Measurements from ENCODE around the gene NT5DC3.

Gene NT5DC3

GRCh38 chr12:103808239-103808880 lies 32.7 kb downstream of the NT5DC3 start:
- Histone ChIP-seq H3K36me3 (ENCODE audit: control insufficient read depth, insufficient read depth, low read length) (peaks cover 6% of the 10 kb centered on the region; the same call in 1 of the 2 replicates), H3K9ac (ENCODE audit: low read length) (no peak overlapping the region), H3K27ac (ENCODE audit: low read depth, low read length) (no peak overlapping the region), H3K9me3 (ENCODE audit: control insufficient read depth, insufficient read depth, low read depth, low read length) (no peaks in the 10 kb centered on the region), H3K4me3 (ENCODE audit: low read depth, low read length) (no peak overlapping the region), H3K27me3 (ENCODE audit: control insufficient read depth, insufficient read depth, low read length) (no peaks in the 10 kb centered on the region), H3K4me1 (ENCODE audit: control insufficient read depth, insufficient read depth, low read length) (peaks cover 9% of the 10 kb centered on the region)

- Histone ChIP-seq H3K27me3 (ENCODE audit: control insufficient read depth, insufficient read depth, low read length) (no peaks in the 10 kb centered on the region), H3K4me1 (ENCODE audit: control insufficient read depth, insufficient read depth, low read length) (peaks cover 9% of the 10 kb centered on the region), H3K9me3 (ENCODE audit: control insufficient read depth, insufficient read depth, low read depth, low read length) (no peaks in the 10 kb centered on the region), H3K36me3 (ENCODE audit: control insufficient read depth, insufficient read depth, low read length) (peaks cover 2% of the 10 kb centered on the region; the same call in 1 of the 2 replicates), H3K9ac (ENCODE audit: low read length) (no peak overlapping the region), H3K4me3 (ENCODE audit: low read depth, low read length) (no peak overlapping the region), H3K27ac (ENCODE audit: low read depth, low read length) (no peak overlapping the region)
These were observed 33.3 kb downstream of the NT5DC3 start for GRCh38 chr12:103807561-103808238.

GRCh38 chr12:103806803-103807202 lies 34.2 kb downstream of the NT5DC3 start:
- Histone ChIP-seq H3K36me3 (ENCODE audit: control insufficient read depth, insufficient read depth, low read length) (peaks cover 2% of the 10 kb centered on the region; the same call in 1 of the 2 replicates), H3K4me3 (ENCODE audit: low read depth, low read length) (no peak overlapping the region), H3K27ac (ENCODE audit: low read depth, low read length) (no peak overlapping the region), H3K27me3 (ENCODE audit: control insufficient read depth, insufficient read depth, low read length) (no peaks in the 10 kb centered on the region), H3K9me3 (ENCODE audit: control insufficient read depth, insufficient read depth, low read depth, low read length) (no peaks in the 10 kb centered on the region), H3K4me1 (ENCODE audit: control insufficient read depth, insufficient read depth, low read length) (peaks cover 9% of the 10 kb centered on the region), H3K9ac (ENCODE audit: low read length) (no peak overlapping the region)

GRCh38 chr12:103805655-103806360 lies 35.2 kb downstream of the NT5DC3 start:
- Histone ChIP-seq H3K36me3 (ENCODE audit: control insufficient read depth, insufficient read depth, low read length) (peaks cover 2% of the 10 kb centered on the region; the same call in 1 of the 2 replicates), H3K9ac (ENCODE audit: low read length) (no peak overlapping the region), H3K27me3 (ENCODE audit: control insufficient read depth, insufficient read depth, low read length) (no peaks in the 10 kb centered on the region), H3K4me1 (ENCODE audit: control insufficient read depth, insufficient read depth, low read length) (peaks cover 9% of the 10 kb centered on the region), H3K4me3 (ENCODE audit: low read depth, low read length) (no peak overlapping the region), H3K9me3 (ENCODE audit: control insufficient read depth, insufficient read depth, low read depth, low read length) (no peaks in the 10 kb centered on the region), H3K27ac (ENCODE audit: low read depth, low read length) (no peak overlapping the region)

GRCh38 chr12:103803847-103804246 lies 37.2 kb downstream of the NT5DC3 start:
- H3K9me3 ChIP-seq (ENCODE audit: control insufficient read depth, insufficient read depth, low read depth, low read length): no peaks in the 10 kb centered on the region
- peaks cover 20% of the 10 kb centered on the region for H3K4me1 ChIP-seq (ENCODE audit: control insufficient read depth, insufficient read depth, low read length)
- no peak overlapping the region for H3K27ac ChIP-seq (ENCODE audit: low read depth, low read length)
- no peaks in the 10 kb centered on the region for H3K27me3 ChIP-seq (ENCODE audit: control insufficient read depth, insufficient read depth, low read length)
- H3K36me3 ChIP-seq (ENCODE audit: control insufficient read depth, insufficient read depth, low read length): peaks cover 4% of the 10 kb centered on the region; the same call in 1 of the 2 replicates
- no peak overlapping the region for H3K4me3 ChIP-seq (ENCODE audit: low read depth, low read length)
- H3K9ac ChIP-seq (ENCODE audit: low read length): no peak overlapping the region

GRCh38 chr12:103802586-103802886 lies 38.5 kb downstream of the NT5DC3 start:
- H3K4me1 ChIP-seq (ENCODE audit: control insufficient read depth, insufficient read depth, low read length): peaks cover 20% of the 10 kb centered on the region
- H3K36me3 ChIP-seq (ENCODE audit: control insufficient read depth, insufficient read depth, low read length): peaks cover 16% of the 10 kb centered on the region
- no peak overlapping the region for H3K4me3 ChIP-seq (ENCODE audit: low read depth, low read length)
- H3K9ac ChIP-seq (ENCODE audit: low read length): no peak overlapping the region
- no peak overlapping the region for H3K27ac ChIP-seq (ENCODE audit: low read depth, low read length)
- H3K9me3 ChIP-seq (ENCODE audit: control insufficient read depth, insufficient read depth, low read depth, low read length): no peaks in the 10 kb centered on the region
- H3K27me3 ChIP-seq (ENCODE audit: control insufficient read depth, insufficient read depth, low read length): no peaks in the 10 kb centered on the region

GRCh38 chr12:103801709-103802585 lies 39.1 kb downstream of the NT5DC3 start:
- H3K27me3 ChIP-seq (ENCODE audit: control insufficient read depth, insufficient read depth, low read length): no peaks in the 10 kb centered on the region
- H3K9ac ChIP-seq (ENCODE audit: low read length): no peak overlapping the region
- peaks cover 16% of the 10 kb centered on the region for H3K36me3 ChIP-seq (ENCODE audit: control insufficient read depth, insufficient read depth, low read length)
- no peak overlapping the region for H3K27ac ChIP-seq (ENCODE audit: low read depth, low read length)
- H3K4me1 ChIP-seq (ENCODE audit: control insufficient read depth, insufficient read depth, low read length): peaks cover 20% of the 10 kb centered on the region
- no peaks in the 10 kb centered on the region for H3K9me3 ChIP-seq (ENCODE audit: control insufficient read depth, insufficient read depth, low read depth, low read length)
- H3K4me3 ChIP-seq (ENCODE audit: low read depth, low read length): no peak overlapping the region

- peaks cover 17% of the 10 kb centered on the region for H3K4me1 ChIP-seq (ENCODE audit: control insufficient read depth, insufficient read depth, low read length)
- H3K27me3 ChIP-seq (ENCODE audit: control insufficient read depth, insufficient read depth, low read length): no peaks in the 10 kb centered on the region
- H3K27ac ChIP-seq (ENCODE audit: low read depth, low read length): no peak overlapping the region
- peaks cover 27% of the 10 kb centered on the region for H3K36me3 ChIP-seq (ENCODE audit: control insufficient read depth, insufficient read depth, low read length)
- no peak overlapping the region for H3K9ac ChIP-seq (ENCODE audit: low read length)
- no peaks in the 10 kb centered on the region for H3K9me3 ChIP-seq (ENCODE audit: control insufficient read depth, insufficient read depth, low read depth, low read length)
- H3K4me3 ChIP-seq (ENCODE audit: low read depth, low read length): no peak overlapping the region
These were observed 40.9 kb downstream of the NT5DC3 start for GRCh38 chr12:103799857-103800771.

GRCh38 chr12:103799504-103799856 lies 41.6 kb downstream of the NT5DC3 start:
- Histone ChIP-seq H3K27ac (ENCODE audit: low read depth, low read length) (no peak overlapping the region), H3K4me1 (ENCODE audit: control insufficient read depth, insufficient read depth, low read length) (peaks cover 11% of the 10 kb centered on the region)

GRCh38 chr12:103798586-103798985 lies 42.4 kb downstream of the NT5DC3 start:
- peaks cover 11% of the 10 kb centered on the region; the same call in 1 of the 2 replicates for H3K4me1 ChIP-seq (ENCODE audit: control insufficient read depth, insufficient read depth, low read length)
- H3K9me3 ChIP-seq (ENCODE audit: control insufficient read depth, insufficient read depth, low read depth, low read length): no peaks in the 10 kb centered on the region
- H3K9ac ChIP-seq (ENCODE audit: low read length): no peak overlapping the region
- no peaks in the 10 kb centered on the region for H3K27me3 ChIP-seq (ENCODE audit: control insufficient read depth, insufficient read depth, low read length)
- peaks cover 37% of the 10 kb centered on the region for H3K36me3 ChIP-seq (ENCODE audit: control insufficient read depth, insufficient read depth, low read length)
- H3K4me3 ChIP-seq (ENCODE audit: low read depth, low read length): no peak overlapping the region
- H3K27ac ChIP-seq (ENCODE audit: low read depth, low read length): no peak overlapping the region

More at GRCh38 chr12:103799504-103799856, 41.6 kb downstream of the NT5DC3 start:
- H3K9ac ChIP-seq (ENCODE audit: low read length): no peak overlapping the region
- H3K4me3 ChIP-seq (ENCODE audit: low read depth, low read length): no peak overlapping the region
- H3K27me3 ChIP-seq (ENCODE audit: control insufficient read depth, insufficient read depth, low read length): no peaks in the 10 kb centered on the region
- no peaks in the 10 kb centered on the region for H3K9me3 ChIP-seq (ENCODE audit: control insufficient read depth, insufficient read depth, low read depth, low read length)
- peaks cover 31% of the 10 kb centered on the region for H3K36me3 ChIP-seq (ENCODE audit: control insufficient read depth, insufficient read depth, low read length)

Data from HUES6 (cell line).